Activated T-helper 17 cell treated with anti-CD3 and anti-CD28 coated beads, Interleukin-2, amount 50 U/mL, for 72 hours (primary cell): ENCODE data around the gene ST8SIA4. TPM values are rescaled to one million over a fixed set of nuclear protein-coding genes. Genes with fewer than 3 reads are reported as not detected.
"Not testable (repeated sequence)": the region's sequence is repeated elsewhere in the genome, so short reads cannot be mapped to it uniquely, and the experiment has no call there.

ENCODE experiments used
- ATAC-seq: fragments of 150-1000 bp; cut with Tn5 transposase; replicated peaks from 2 replicates; pipeline ENCODE4 v1.10.0; 2021; ENCODE audit warnings: mild to moderate bottlenecking, moderate library complexity
- H3K27ac Mint-ChIP-seq: one replicate; pipeline ENCODE4 v1.8.0; 2022; ENCODE audit warnings: mixed read lengths
- H3K27me3 Mint-ChIP-seq: one replicate; pipeline ENCODE4 v1.8.0; 2022; ENCODE audit warnings: mixed read lengths
- H3K36me3 Mint-ChIP-seq: one replicate; pipeline ENCODE4 v1.8.0; 2022; ENCODE audit warnings: low read depth, mild to moderate bottlenecking, mixed read lengths
- H3K4me1 Mint-ChIP-seq: one replicate; pipeline ENCODE4 v1.8.0; 2022; ENCODE audit warnings: mixed read lengths
- H3K4me3 Mint-ChIP-seq: one replicate; pipeline ENCODE4 v1.8.0; 2022; ENCODE audit warnings: mild to moderate bottlenecking, mixed read lengths
- H3K9me3 Mint-ChIP-seq: one replicate; pipeline ENCODE4 v1.8.0; 2022; ENCODE audit warnings: mixed read lengths
- total RNA-seq, 2 donors: library from RNA; stranded (reverse); gene quantifications; one replicate each; pipeline ENCODE4 v1.2.3, GENCODE V29; 2022

Gene ST8SIA4
- total RNA-seq, 2 donors from 2014 or later, result 42.8 to 73.7 TPM

GRCh38 chr5:100792781-100793180 is 110.3 kb downstream of the ST8SIA4 start:
- no peak for ATAC-seq
- H3K27me3 Mint-ChIP-seq, result no peaks in the 10 kb centered on the region
- peaks cover 5% of the 10 kb centered on the region for H3K9me3 Mint-ChIP-seq
- no peak overlapping the region for H3K27ac Mint-ChIP-seq
- H3K4me1 Mint-ChIP-seq, result no peaks in the 10 kb centered on the region
- H3K36me3 Mint-ChIP-seq, result no peaks in the 10 kb centered on the region
- no peak overlapping the region for H3K4me3 Mint-ChIP-seq

GRCh38 chr5:100791391-100791790 is 111.7 kb downstream of the ST8SIA4 start:
- Mint-ChIP-seq H3K4me3 (no peak overlapping the region), H3K4me1 (no peaks in the 10 kb centered on the region), H3K27ac (no peak overlapping the region), H3K9me3 (peaks cover 5% of the 10 kb centered on the region), H3K36me3 (no peaks in the 10 kb centered on the region), H3K27me3 (no peaks in the 10 kb centered on the region)
- no peak for ATAC-seq

- H3K4me1 Mint-ChIP-seq, result no peaks in the 10 kb centered on the region
- H3K9me3 Mint-ChIP-seq, result peaks cover 5% of the 10 kb centered on the region
- no peak for ATAC-seq
- no peaks in the 10 kb centered on the region for H3K27me3 Mint-ChIP-seq
- no peaks in the 10 kb centered on the region for H3K36me3 Mint-ChIP-seq
- no peak overlapping the region for H3K4me3 Mint-ChIP-seq
- no peak overlapping the region for H3K27ac Mint-ChIP-seq
Measured at GRCh38 chr5:100790951-100791350, 112.1 kb downstream of the ST8SIA4 start.

GRCh38 chr5:100790170-100790665 is 112.9 kb downstream of the ST8SIA4 start:
- Mint-ChIP-seq H3K27ac (no peak overlapping the region), H3K4me3 (no peak overlapping the region), H3K4me1 (no peaks in the 10 kb centered on the region), H3K36me3 (no peaks in the 10 kb centered on the region), H3K9me3 (peaks cover 5% of the 10 kb centered on the region), H3K27me3 (no peaks in the 10 kb centered on the region)
- no peak for ATAC-seq

GRCh38 chr5:100789694-100790093 is 113.4 kb downstream of the ST8SIA4 start:
- peak; percentile 51 for ATAC-seq
- Mint-ChIP-seq H3K27ac (no peak overlapping the region), H3K27me3 (no peaks in the 10 kb centered on the region), H3K9me3 (peaks cover 5% of the 10 kb centered on the region), H3K36me3 (no peaks in the 10 kb centered on the region), H3K4me3 (no peak overlapping the region), H3K4me1 (no peaks in the 10 kb centered on the region)

- Mint-ChIP-seq H3K36me3 (no peaks in the 10 kb centered on the region), H3K4me1 (no peaks in the 10 kb centered on the region), H3K4me3 (no peak overlapping the region), H3K9me3 (peaks cover 5% of the 10 kb centered on the region), H3K27me3 (no peaks in the 10 kb centered on the region), H3K27ac (no peak overlapping the region)
- no peak for ATAC-seq
Measured at GRCh38 chr5:100788417-100788816, 114.7 kb downstream of the ST8SIA4 start.

- H3K4me3 Mint-ChIP-seq, result no peak overlapping the region
- H3K27me3 Mint-ChIP-seq, result no peaks in the 10 kb centered on the region
Measured at GRCh38 chr5:100787648-100788047, 115.4 kb downstream of the ST8SIA4 start.

GRCh38 chr5:100785536-100785935 is 117.5 kb downstream of the ST8SIA4 start:
- not testable (repeated sequence) for H3K27me3 Mint-ChIP-seq, ATAC-seq, H3K27ac Mint-ChIP-seq, H3K4me3 Mint-ChIP-seq, H3K36me3 Mint-ChIP-seq, H3K4me1 Mint-ChIP-seq, H3K9me3 Mint-ChIP-seq

More at GRCh38 chr5:100787648-100788047, 115.4 kb downstream of the ST8SIA4 start:
- no peaks in the 10 kb centered on the region for H3K36me3 Mint-ChIP-seq
- H3K4me1 Mint-ChIP-seq, result no peaks in the 10 kb centered on the region
- no peak for ATAC-seq
- H3K27ac Mint-ChIP-seq, result no peak overlapping the region
- H3K9me3 Mint-ChIP-seq, result peaks cover 3% of the 10 kb centered on the region

- peak overlapping the region; percentile 78 for H3K4me3 Mint-ChIP-seq
- H3K36me3 Mint-ChIP-seq, result no peaks in the 10 kb centered on the region
- H3K9me3 Mint-ChIP-seq, result no peaks in the 10 kb centered on the region
- H3K27me3 Mint-ChIP-seq, result no peaks in the 10 kb centered on the region
- peak; percentile 86 for ATAC-seq
- peaks cover 31% of the 10 kb centered on the region for H3K4me1 Mint-ChIP-seq
- peak overlapping the region; percentile 89 for H3K27ac Mint-ChIP-seq
Measured at GRCh38 chr5:100780376-100780870, 122.7 kb downstream of the ST8SIA4 start.

- peaks cover 31% of the 10 kb centered on the region for H3K4me1 Mint-ChIP-seq
- ATAC-seq, result peak; percentile 26
- no peaks in the 10 kb centered on the region for H3K9me3 Mint-ChIP-seq
- H3K27ac Mint-ChIP-seq, result peak overlapping the region; percentile 89
- H3K4me3 Mint-ChIP-seq, result peak overlapping the region; percentile 78
- no peaks in the 10 kb centered on the region for H3K36me3 Mint-ChIP-seq
- no peaks in the 10 kb centered on the region for H3K27me3 Mint-ChIP-seq
Measured at GRCh38 chr5:100779669-100780375, 123.3 kb downstream of the ST8SIA4 start.

GRCh38 chr5:100777680-100778300 is 125.3 kb downstream of the ST8SIA4 start:
- peaks cover 31% of the 10 kb centered on the region for H3K4me1 Mint-ChIP-seq
- ATAC-seq, result peak; percentile 45
- no peaks in the 10 kb centered on the region for H3K27me3 Mint-ChIP-seq
- no peaks in the 10 kb centered on the region for H3K9me3 Mint-ChIP-seq
- no peaks in the 10 kb centered on the region for H3K36me3 Mint-ChIP-seq
- peak overlapping the region; percentile 41 for H3K4me3 Mint-ChIP-seq
- H3K27ac Mint-ChIP-seq, result peak overlapping the region; percentile 21

- no peak for ATAC-seq
- no peak overlapping the region for H3K4me3 Mint-ChIP-seq
- no peaks in the 10 kb centered on the region for H3K36me3 Mint-ChIP-seq
- no peaks in the 10 kb centered on the region for H3K9me3 Mint-ChIP-seq
- H3K4me1 Mint-ChIP-seq, result peaks cover 24% of the 10 kb centered on the region
- no peaks in the 10 kb centered on the region for H3K27me3 Mint-ChIP-seq
- no peak overlapping the region for H3K27ac Mint-ChIP-seq
Measured at GRCh38 chr5:100775533-100775855, 127.6 kb downstream of the ST8SIA4 start.

- Mint-ChIP-seq H3K9me3 (peaks cover 4% of the 10 kb centered on the region), H3K4me1 (peaks cover 2% of the 10 kb centered on the region), H3K4me3 (no peak overlapping the region), H3K27me3 (peaks cover 5% of the 10 kb centered on the region), H3K27ac (no peak overlapping the region), H3K36me3 (no peaks in the 10 kb centered on the region)
- no peak for ATAC-seq
Measured at GRCh38 chr5:100772548-100772947, 130.5 kb downstream of the ST8SIA4 start.

- H3K27me3 Mint-ChIP-seq, result peaks cover 5% of the 10 kb centered on the region
- H3K4me3 Mint-ChIP-seq, result no peak overlapping the region
- peaks cover 4% of the 10 kb centered on the region for H3K9me3 Mint-ChIP-seq
- no peaks in the 10 kb centered on the region for H3K4me1 Mint-ChIP-seq
- H3K36me3 Mint-ChIP-seq, result no peaks in the 10 kb centered on the region
- H3K27ac Mint-ChIP-seq, result no peak overlapping the region
- ATAC-seq, result no peak
Measured at GRCh38 chr5:100772006-100772405, 131.1 kb downstream of the ST8SIA4 start.

- Mint-ChIP-seq H3K27ac (no peak overlapping the region), H3K27me3 (peaks cover 5% of the 10 kb centered on the region), H3K9me3 (peaks cover 4% of the 10 kb centered on the region), H3K4me1 (no peaks in the 10 kb centered on the region), H3K4me3 (no peak overlapping the region), H3K36me3 (no peaks in the 10 kb centered on the region)
- ATAC-seq, result no peak
Measured at GRCh38 chr5:100771181-100771580, 131.9 kb downstream of the ST8SIA4 start.
